NOMO-1 treated with DMSO at 0.1 percent for 48 hours (cell line): ENCODE data around the gene PRKD2.
"Not testable (repeated sequence)": the region's sequence is repeated elsewhere in the genome, so short reads cannot be mapped to it uniquely, and the experiment has no call there.

ENCODE experiments used
- DNase-seq: peaks from one replicate; lab custom pipeline; 2025; ENCODE audit not compliant: unreplicated experiment; lab: John Stamatoyannopoulos, UW

PRKD2 gene

DNA sequence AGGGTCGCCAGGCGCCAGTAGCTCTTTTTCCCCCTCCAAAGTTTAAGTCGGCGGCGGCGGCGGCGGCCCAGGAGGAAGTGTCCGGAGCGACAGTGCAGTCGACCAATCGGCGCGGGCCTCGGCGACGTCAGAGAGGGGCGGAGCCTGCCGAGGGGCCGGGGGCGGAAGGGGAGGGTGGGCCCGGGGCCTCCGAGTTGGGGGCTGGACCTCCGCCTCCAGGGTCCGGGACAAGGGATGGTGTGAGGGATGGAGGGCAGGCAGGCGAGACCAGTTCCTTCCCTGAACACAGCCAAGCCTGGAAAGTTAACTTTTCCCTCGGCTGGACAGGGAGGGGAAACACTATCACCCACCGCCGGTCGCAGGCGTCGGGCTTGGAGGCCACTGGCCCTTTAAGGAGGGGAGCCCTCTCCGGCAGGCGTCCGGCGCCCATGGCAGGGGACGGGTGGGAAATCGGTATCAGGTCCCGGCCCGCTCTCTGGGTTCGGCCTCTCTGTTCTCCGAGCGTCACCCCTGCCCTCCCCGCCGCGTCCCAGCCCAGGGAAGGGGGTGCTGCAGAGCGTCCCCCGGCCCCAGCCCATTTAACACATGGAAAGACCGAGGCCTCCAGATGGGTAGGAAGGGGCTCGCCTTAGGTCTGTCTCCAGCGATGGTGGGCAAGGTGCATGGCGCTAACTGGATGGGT, at the start of gene PRKD2:
PRKD2 (minus strand) TSS at position 81 of the 682 bp plus-strand sequence. CDS start 744 bp downstream, outside the sequence.
- DNase-seq, result peak; percentile 65

- no peak for DNase-seq
These were observed 47.9 kb upstream of the PRKD2 start for GRCh38 chr19:46764817-46765291.

- no peak for DNase-seq
These were observed 45.5 kb upstream of the PRKD2 start for GRCh38 chr19:46762245-46762890.

- DNase-seq, result no peak
These were observed 44.5 kb upstream of the PRKD2 start for GRCh38 chr19:46761418-46761831.

DNA sequence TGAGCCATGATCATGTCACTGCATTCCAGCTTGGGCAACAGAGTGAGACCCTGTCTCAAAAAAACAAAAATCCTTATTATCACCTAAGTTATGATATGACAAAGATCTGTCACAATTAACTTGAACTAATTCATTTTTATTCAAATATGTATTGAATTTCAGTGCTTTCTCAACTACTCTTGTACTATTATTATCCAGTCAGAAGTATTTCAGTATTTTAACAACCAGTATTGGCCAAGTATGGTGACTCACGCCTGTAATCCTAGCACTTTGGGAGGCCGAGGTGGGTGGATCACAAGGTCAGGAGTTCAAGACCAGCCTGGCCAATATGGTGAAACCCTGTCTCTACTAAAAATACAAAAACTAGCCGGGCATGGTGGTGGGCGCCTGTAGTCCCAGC, 44.0 kb upstream of the PRKD2 start:
- DNase-seq, result not testable (repeated sequence)

- DNase-seq, result no peak
These were observed 43.4 kb upstream of the PRKD2 start for GRCh38 chr19:46760363-46760762.

GRCh38 chr19:46759817-46760333, 43.0 kb upstream of the PRKD2 start:
- DNase-seq, result no peak

DNA sequence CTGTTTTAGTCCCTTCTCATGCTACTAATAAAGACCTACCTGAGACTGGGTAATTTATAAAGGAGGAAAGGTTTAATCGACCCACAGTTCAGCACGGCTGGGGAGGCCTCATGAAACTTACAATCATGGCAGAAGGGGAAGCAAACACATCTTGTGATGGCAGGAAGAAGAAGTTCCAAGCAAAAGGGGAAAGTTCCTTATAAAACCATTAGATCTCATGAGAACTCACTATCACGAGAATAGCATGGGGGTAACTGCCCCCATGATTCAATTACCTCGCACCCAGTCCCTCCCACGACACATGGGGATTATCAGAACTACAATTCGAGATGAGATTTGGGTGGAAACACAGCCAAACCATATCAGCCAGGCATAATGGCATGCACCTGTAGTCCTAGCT, 42.3 kb upstream of the PRKD2 start:
- DNase-seq, result no peak

DNA sequence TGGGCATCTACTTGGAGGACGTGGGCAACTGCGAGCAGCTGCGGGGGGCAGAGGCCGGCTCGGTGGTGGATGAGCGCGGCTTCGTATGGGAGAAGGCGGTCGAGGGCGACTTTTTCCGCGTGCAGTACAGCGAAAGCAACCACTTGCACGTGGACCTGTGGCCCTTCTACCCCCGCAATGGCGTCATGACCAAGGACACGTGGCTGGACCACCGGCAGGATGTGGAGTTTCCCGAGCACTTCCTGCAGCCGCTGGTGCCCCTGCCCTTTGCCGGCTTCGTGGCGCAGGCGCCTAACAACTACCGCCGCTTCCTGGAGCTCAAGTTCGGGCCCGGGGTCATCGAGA, 39.6 kb upstream of the PRKD2 start:
- no peak for DNase-seq

DNA sequence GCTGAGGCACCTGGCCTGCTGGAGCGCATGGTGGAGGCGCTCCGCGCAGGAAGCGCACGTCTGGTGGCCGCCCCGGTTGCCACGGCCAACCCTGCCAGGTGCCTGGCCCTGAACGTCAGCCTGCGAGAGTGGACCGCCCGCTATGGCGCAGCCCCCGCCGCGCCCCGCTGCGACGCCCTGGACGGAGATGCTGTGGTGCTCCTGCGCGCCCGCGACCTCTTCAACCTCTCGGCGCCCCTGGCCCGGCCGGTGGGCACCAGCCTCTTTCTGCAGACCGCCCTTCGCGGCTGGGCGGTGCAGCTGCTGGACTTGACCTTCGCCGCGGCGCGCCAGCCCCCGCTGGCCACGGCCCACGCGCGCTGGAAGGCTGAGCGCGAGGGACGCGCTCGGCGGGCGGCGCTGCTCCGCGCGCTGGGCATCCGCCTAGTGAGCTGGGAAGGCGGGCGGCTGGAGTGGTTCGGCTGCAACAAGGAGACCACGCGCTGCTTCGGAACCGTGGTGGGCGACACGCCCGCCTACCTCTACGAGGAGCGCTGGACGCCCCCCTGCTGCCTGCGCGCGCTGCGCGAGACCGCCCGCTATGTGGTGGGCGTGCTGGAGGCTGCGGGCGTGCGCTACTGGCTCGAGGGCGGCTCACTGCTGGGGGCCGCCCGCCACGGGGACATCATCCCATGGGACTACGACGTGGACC, 39.1 kb upstream of the PRKD2 start:
- no peak for DNase-seq

GRCh38 chr19:46755077-46755852, 38.4 kb upstream of the PRKD2 start:
- no peak for DNase-seq

DNA sequence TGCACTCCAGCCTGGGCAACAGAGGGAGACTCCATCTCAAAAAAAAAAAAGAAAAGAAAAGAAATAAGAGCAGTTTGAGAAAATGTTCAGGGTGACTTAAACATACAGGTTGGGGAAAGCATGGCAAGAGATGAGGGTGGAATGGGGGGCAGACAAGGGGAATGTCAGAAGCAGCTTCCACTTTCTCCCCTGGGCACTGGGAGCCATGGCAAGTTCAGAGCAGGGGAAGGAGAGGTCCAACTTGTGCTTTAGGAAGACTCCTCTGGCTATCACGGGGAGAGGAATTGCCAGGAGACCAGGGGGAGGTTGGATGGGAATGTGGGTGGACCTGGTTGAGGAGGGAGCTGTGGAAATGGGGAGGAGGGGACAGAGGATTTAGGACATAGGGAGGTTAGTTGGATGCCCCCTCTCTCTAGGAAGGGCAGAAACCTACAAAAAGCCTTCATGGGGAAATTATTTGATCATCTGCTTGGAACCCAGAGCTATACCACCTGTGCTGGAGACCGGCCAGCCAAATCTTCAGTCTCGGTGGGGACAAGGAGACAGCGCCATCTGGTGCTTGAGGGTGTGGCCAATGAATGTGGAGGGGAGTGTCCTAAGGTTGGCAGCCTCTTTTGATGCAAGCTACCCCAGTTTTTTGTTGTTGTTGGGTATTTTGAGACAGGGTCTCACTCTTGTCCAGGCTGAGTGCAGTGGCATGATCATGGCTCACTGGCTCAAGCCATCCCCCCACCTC, 36.7 kb upstream of the PRKD2 start:
- peak; percentile 54 for DNase-seq

- peak; percentile 53 for DNase-seq
These were observed 31.6 kb upstream of the PRKD2 start for GRCh38 chr19:46748325-46749109.

DNA sequence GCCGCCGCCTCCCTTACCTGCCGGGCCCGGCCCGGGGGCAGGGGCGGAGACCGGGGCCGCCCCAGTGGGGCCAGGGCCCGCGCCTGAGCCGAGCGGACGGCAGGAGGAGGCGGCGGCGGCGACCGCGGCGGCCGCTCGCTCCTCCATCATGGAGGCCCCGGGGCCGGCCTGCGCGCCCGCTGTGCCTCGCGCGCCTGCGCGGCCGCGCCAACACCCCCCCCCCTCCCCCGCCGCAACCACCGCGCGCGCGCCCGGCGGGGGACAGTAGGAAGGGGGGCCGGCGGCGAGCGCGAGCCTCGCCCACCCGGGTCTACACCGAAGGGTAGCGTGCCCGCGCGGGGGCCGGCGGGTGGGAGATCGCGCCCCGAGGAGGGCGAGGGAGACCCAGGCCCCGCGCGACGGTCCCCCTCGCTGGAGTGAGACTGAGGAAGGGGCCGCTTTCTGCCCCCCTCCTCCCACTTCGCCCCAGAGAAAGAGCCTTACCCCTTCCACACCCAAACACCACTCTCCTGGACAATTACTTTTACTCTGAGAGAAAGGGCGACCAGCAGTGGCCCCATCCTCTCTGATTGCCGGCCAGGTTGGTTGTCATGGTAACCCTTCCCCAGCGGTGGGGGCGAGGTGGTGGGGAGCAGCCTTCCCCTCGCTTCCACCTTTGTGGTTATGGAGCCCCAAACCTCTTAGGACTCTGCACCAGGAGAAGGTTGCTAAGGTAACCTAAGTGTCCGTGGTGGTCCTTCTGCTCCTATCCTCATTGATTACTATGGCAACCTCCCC, 29.6 kb upstream of the PRKD2 start, which contains the start of gene STRN4:
STRN4 (minus strand) TSS at position 170 of the 777 bp plus-strand sequence; CDS start at position 150, 20 bp downstream.
- no peak for DNase-seq

- DNase-seq, result no peak
These were observed 28.8 kb upstream of the PRKD2 start, which contains the start of gene FKRP for GRCh38 chr19:46745521-46746280. Gene FKRP, plus strand, starts transcription at chr19:46746057. Its CDS starts 9,394 bp downstream, at chr19:46755451.

DNA sequence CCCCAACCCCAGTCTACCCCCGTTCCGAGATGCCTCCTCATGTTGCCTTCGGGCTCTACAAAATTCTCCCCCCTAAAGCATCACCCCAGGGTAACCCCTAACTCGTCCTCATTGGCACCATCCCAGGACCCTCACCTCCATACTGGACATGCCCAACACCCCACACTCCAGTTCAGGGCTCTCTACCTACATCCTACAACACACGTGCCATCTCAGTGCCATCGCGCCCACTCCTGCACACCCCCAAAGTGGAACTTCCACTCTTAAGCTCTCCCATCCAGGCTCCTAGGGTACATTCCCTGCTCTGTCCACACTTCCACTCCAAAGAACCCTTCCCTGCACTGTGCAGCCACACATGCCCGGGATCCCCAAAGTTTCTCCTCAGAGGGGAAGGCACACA, 28.1 kb upstream of the PRKD2 start:
- DNase-seq, result no peak

DNA sequence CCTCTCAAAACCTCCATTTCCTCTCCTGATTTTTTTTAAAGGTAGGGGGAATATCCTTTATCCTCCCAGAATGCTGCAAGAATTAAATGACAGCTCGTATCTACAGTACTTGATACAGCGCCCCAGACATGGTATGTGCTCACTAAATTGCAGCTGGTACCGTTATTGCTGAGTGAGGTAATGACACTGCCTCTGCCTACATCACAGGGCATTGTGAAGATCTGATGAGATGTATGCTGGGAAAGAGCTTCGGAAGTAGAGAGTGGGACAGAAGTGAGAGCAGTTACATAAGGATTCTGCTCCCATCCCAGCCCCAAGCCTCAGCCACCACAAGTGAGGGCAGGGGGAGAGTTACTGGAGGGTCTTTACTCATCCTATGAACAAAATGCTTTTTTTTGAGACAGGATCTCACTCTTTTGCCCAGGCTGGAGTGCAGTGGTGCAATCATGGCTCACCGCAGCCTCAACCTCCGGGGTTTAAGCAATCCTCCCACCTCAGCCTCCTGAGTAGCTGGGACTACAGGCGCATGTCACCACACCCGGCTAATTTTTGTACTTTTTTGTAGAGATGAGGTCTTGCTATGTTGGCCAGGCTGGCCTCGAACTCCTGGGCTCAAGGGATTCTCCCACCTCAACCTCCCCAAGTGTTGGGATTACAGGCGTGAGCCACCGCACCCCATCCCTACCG, 27.2 kb upstream of the PRKD2 start:
- DNase-seq, result no peak
